ENCODE measurements around the gene ADGRA1.

The ADGRA1 gene

GRCh38 chr10:133081636-133082035 is 6.1 kb upstream of the ADGRA1 start:
- no peak overlapping the region for H3K4me3 ChIP-seq (ENCODE audit: low read depth, low read length)
- no peak for DNase-seq (ENCODE audit: low read depth, low spot score)
- in situ Hi-C loops (cut with HindIII; ENCODE audit: low sequenced_read_pairs), result no loop called here
- TF ChIP-seq CTCF (IDR thresholded peaks at IDR 0.05; ENCODE audit: low read depth, low read length), result no peak

DNA sequence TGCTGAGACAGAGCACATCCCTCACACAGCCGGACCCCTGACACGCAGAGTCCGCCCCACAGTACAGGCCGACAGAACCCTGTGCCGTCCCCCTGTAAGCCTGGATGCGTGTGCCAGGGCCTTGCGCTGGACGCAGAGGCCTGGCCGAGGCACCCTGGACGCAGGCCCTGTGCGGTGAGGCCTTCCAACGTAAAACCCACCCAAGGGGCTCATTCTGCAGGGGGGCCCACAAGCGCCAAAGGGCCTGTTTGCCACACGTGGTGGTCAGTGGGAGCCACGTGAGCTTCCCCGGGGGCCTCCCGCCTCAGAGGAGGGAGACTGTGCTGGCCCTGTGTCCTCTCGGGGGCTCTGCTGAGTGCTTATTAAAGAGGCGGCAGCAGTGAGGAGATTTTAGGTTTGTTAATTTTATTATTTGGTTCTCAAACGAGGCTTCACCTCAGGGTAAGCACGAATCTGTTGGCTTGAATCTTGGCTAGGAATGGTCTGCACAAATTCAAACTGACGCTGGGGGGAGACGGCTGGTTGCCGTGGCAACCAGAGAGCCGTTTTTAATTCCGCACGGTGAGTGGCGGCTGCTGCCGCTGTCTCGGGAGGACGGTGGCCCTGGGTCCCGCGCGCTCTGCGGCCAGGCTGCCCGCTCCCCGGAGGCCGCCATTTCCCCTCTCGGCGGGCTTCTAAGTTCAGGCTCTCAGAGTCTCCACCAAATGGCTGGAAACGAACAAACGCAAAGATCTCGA is 4.9 kb upstream of the ADGRA1 start:
- TF ChIP-seq CTCF (IDR thresholded peaks at IDR 0.05; ENCODE audit: low read depth, low read length), result no peak
- in situ Hi-C loops (cut with HindIII; ENCODE audit: low sequenced_read_pairs), result no loop called here
- DNase-seq (ENCODE audit: low read depth, low spot score), result no peak
- H3K4me3 ChIP-seq (ENCODE audit: low read depth, low read length), result no peak overlapping the region

GRCh38 chr10:133083422-133084100 is 4.2 kb upstream of the ADGRA1 start:
- no peak overlapping the region for H3K4me3 ChIP-seq (ENCODE audit: low read depth, low read length)
- in situ Hi-C loops (cut with HindIII; ENCODE audit: low sequenced_read_pairs), result no loop called here
- no peak for DNase-seq (ENCODE audit: low read depth, low spot score)
- TF ChIP-seq CTCF (IDR thresholded peaks at IDR 0.05; ENCODE audit: low read depth, low read length), result no peak

DNA sequence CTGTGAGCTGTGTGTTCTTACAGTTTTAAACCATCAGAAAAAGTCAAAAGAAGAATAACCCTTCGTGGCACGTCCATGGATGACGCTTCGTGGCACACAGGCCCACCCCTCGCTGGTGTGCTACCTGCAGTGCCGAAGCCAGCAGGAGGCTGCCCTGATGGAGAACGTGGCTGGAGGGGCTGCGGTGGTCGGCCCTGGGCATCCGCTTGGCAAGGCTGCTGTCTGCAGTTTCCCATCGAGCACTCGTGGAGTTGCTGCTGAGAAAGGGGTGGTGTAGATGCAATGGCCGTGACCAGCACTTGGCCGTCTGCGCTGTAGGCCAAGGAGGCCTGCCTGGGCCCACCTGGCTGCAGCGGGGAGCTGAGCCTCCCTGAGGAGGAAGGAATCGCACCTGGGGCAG is 3.2 kb upstream of the ADGRA1 start:
- DNase-seq (ENCODE audit: low read depth, low spot score), result no peak
- no peak for TF ChIP-seq CTCF (IDR thresholded peaks at IDR 0.05; ENCODE audit: low read depth, low read length)
- no peak overlapping the region for H3K4me3 ChIP-seq (ENCODE audit: low read depth, low read length)
- in situ Hi-C loops (cut with HindIII; ENCODE audit: low sequenced_read_pairs), result no loop called here

GRCh38 chr10:133085251-133086125 is 2.2 kb upstream of the ADGRA1 start:
- TF ChIP-seq CTCF (IDR thresholded peaks at IDR 0.05; ENCODE audit: low read depth, low read length), result no peak
- no peak overlapping the region for H3K4me3 ChIP-seq (ENCODE audit: low read depth, low read length)

GRCh38 chr10:133086247-133086646 is 1.5 kb upstream of the ADGRA1 start:
- in situ Hi-C loops (cut with HindIII; ENCODE audit: low sequenced_read_pairs), result no loop called here
- TF ChIP-seq CTCF (IDR thresholded peaks at IDR 0.05; ENCODE audit: low read depth, low read length), result no peak
- DNase-seq (ENCODE audit: low read depth, low spot score), result no peak
- no peak overlapping the region for H3K4me3 ChIP-seq (ENCODE audit: low read depth, low read length)

More at GRCh38 chr10:133085251-133086125, 2.2 kb upstream of the ADGRA1 start:
- in situ Hi-C loops (cut with HindIII; ENCODE audit: low sequenced_read_pairs), result no loop called here
- no peak for DNase-seq (ENCODE audit: low read depth, low spot score)

All from astrocyte of the spinal cord (primary cell).